ENCODE measurements around the gene HEXIM2.

HEXIM2 gene

GRCh38 chr17:45145035-45145389, 16.7 kb upstream of the HEXIM2 start:
- DNase-seq: no peak

GRCh38 chr17:45146166-45146565, 15.5 kb upstream of the HEXIM2 start:
- no peak for DNase-seq

- DNase-seq: no peak
Measured at GRCh38 chr17:45146592-45146889, 15.1 kb upstream of the HEXIM2 start.

GRCh38 chr17:45146890-45147580, 14.6 kb upstream of the HEXIM2 start:
- peak; percentile 83 for DNase-seq

DNA sequence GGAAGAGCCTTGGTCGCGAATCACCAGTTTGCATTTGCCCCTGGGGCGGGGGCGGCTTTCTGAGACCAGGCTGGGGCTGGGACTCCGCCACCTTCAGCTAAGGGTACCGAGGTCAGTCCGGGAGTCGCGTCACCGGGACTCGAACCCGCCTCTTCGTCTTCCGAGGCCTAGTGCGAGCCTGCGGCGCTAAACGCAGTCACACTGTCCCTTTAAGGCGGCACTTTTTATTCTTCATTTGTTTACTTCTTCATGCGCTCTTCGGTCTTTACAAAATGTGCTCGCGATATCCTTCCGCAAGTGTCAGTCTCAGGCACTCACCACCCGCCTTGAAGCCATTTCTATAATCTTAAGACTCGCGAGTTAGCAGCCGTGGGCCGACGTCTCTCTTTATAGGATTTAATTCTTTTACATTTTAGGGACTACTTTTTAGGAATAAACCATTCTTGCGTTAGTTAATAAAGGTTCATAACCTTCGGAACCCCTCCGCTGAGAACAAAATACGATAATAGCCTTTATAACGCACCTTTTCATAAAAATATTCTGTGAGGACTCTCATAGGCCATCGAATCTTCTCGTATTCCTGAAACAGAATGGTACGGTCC, 14.0 kb upstream of the HEXIM2 start:
- peak; percentile 84 for DNase-seq

GRCh38 chr17:45148183-45149036, 13.3 kb upstream of the HEXIM2 start, which contains the start of gene HEXIM1:
Gene HEXIM1 (plus strand): TSS chr17:45148475. CDS start chr17:45149191, 716 bp downstream.
- DNase-seq: peak; percentile 99

- peak; percentile 66 for DNase-seq
Measured at GRCh38 chr17:45149037-45149668, 12.5 kb upstream of the HEXIM2 start.

DNA sequence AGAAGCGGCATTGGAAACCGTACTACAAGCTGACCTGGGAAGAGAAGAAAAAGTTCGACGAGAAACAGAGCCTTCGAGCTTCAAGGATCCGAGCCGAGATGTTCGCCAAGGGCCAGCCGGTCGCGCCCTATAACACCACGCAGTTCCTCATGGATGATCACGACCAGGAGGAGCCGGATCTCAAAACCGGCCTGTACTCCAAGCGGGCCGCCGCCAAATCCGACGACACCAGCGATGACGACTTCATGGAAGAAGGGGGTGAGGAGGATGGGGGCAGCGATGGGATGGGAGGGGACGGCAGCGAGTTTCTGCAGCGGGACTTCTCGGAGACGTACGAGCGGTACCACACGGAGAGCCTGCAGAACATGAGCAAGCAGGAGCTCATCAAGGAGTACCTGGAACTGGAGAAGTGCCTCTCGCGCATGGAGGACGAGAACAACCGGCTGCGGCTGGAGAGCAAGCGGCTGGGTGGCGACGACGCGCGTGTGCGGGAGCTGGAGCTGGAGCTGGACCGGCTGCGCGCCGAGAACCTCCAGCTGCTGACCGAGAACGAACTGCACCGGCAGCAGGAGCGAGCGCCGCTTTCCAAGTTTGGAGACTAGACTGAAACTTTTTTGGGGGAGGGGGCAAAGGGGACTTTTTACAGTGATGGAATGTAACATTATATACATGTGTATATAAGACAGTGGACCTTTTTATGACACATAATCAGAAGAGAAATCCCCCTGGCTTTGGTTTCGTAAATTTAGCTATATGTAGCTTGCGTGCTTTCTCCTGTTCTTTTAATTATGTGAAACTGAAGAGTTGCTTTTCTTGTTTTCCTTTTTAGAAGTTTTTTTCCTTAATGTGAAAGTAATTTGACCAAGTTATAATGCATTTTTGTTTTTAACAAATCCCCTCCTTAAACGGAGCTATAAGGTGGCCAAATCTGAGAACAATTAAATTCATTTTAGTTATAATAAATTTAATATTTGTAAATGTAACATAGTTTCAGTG, 11.7 kb upstream of the HEXIM2 start:
- DNase-seq: peak; percentile 58

DNA sequence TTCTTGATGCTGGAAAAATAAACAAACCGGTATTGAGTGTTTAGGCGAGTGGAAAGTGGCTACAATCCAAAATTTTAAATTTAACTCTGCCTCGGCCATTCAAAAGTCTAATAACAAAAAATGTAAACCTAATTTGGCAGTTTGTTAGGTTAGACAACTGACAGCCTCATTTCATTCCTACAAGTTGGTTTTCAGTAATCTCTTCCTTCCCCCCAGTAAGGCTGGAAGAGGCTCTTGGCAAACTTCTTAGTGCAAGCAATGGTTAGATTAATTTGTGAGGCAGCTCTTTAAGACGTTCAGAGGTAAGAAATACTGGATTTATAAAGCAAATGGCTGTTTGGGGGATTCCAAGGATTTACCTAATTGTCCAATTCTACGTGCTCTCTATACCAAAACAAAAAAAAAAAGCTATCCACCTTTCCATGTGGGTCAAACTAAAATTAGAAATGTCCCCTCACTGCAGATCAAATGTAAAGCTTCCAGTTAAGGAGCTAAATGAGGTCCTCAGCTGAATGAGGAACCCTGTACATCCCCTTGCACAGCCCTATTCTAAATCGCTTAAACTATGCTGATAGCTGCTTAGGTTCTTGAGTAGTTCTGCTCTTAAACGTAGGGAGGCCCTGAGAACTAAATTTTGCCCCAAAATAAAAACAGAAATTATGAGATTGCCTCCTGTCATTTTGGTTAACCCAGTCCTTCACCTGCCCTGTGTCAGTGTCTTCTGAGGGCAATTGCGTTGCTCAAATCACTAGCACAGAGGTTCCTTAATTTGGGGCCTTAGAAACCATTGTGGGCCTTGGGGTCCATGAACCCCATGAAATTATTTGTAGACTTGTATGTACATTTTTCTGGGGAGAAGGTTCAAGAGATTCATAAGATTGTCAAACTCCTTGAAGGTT, 10.5 kb upstream of the HEXIM2 start:
- peak; percentile 13 for DNase-seq

GRCh38 chr17:45155029-45155428, 6.6 kb upstream of the HEXIM2 start:
- DNase-seq: no peak

- no peak for DNase-seq
Measured at GRCh38 chr17:45155483-45155882, 6.2 kb upstream of the HEXIM2 start.

GRCh38 chr17:45156242-45156641, 5.4 kb upstream of the HEXIM2 start:
- DNase-seq: no peak

GRCh38 chr17:45160447-45161287, 1.0 kb upstream of the HEXIM2 start:
- DNase-seq: peak; percentile 33

GRCh38 chr17:45162025-45162687, 481 bp downstream of the HEXIM2 start:
- no peak for DNase-seq

DNA sequence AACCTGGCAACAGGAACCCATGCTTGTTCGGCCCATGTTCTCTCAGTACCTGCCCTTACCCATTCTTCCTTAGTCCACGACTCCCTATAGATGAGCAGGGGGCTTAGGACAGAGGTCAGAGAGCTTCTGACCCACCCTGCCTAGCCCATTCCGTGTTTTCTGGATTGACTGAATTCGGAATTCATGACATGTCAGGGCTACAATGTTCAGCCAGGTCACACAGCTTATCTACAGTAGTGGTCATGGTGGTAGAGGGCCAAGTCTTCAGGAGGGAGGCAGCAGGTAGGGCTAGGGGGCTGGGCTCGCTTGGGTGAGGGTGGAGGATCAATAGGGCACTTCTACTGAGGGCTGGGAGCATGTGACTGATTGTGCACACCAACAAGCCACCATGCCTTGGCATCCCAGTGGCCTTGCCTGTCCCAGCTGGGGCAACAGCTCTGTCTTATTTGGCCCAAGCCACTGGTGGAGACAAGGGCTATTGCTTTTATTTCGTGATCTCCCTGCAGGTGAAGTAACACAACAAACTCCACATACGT, 3.1 kb downstream of the HEXIM2 start:
- no peak for DNase-seq

DNA sequence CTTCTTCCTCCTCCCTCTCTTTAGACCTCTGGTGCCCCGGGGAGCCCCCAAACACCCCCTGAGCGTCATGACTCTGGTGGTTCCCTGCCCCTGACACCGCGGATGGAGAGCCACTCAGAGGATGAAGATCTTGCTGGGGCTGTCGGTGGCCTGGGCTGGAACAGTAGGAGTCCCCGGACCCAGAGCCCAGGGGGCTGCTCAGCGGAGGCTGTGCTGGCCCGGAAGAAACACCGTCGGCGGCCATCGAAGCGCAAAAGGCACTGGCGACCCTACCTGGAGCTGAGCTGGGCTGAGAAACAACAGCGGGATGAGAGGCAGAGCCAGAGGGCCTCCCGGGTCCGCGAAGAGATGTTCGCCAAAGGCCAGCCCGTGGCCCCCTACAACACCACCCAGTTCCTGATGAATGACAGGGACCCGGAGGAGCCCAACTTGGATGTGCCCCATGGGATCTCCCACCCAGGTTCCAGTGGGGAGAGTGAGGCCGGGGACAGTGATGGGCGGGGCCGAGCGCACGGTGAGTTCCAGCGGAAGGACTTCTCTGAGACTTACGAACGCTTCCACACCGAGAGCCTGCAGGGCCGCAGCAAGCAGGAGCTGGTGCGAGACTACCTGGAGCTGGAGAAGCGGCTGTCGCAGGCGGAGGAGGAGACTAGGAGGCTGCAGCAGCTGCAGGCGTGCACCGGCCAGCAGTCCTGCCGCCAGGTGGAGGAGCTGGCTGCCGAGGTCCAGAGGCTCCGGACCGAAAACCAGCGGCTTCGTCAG, 7.5 kb downstream of the HEXIM2 start:
- DNase-seq: no peak

GRCh38 chr17:45170280-45170930, 8.7 kb downstream of the HEXIM2 start:
- DNase-seq: no peak

GRCh38 chr17:45170931-45171337, 9.3 kb downstream of the HEXIM2 start:
- DNase-seq: no peak

All from GDM1 (cell line).